Activated CD8-positive, alpha-beta T cell treated with anti-CD3 and anti-CD28 coated beads, Interleukin-2, amount 10 ng/mL, durations not matched to agents 7 days and 5 days (primary cell): ENCODE results near the gene HAO2. TPM values are rescaled to one million over a fixed set of nuclear protein-coding genes. Genes with fewer than 3 reads are reported as not detected.
"Not testable (repeated sequence)": the region's sequence is repeated elsewhere in the genome, so short reads cannot be mapped to it uniquely, and the experiment has no call there.

Experiments used
- ATAC-seq: fragments of 150-1000 bp; cut with Tn5 transposase; one replicate; pipeline ENCODE4 v1.10.0; 2021; ENCODE audit warnings: moderate library complexity
- CTCF ChIA-PET: fragments of 350-600 bp; sonication (Branson Sonifier 250); formaldehyde crosslinking; loops from one replicate; lab custom pipeline; 2021; ENCODE audit warnings: antibody characterized with exemption; lab: Charles Lee
- POLR2A ChIA-PET: fragments of 350-600 bp; sonication (Branson Sonifier 250); formaldehyde crosslinking; loops from one replicate; lab custom pipeline; 2021; ENCODE audit warnings: antibody characterized with exemption; lab: Charles Lee
- DNase-seq: peaks from one replicate; pipeline ENCODE4 v3.0.0-alpha.2; 2020
- H3K27ac Mint-ChIP-seq: one replicate; pipeline ENCODE4 v1.8.0; 2021; ENCODE audit warnings: mild to moderate bottlenecking, mixed read lengths
- H3K27me3 Mint-ChIP-seq: one replicate; pipeline ENCODE4 v1.8.0; 2021; ENCODE audit warnings: low read depth, mixed read lengths
- H3K36me3 Mint-ChIP-seq: one replicate; pipeline ENCODE4 v1.8.0; 2021; ENCODE audit warnings: low read depth, mixed read lengths
- H3K4me1 Mint-ChIP-seq: one replicate; pipeline ENCODE4 v1.8.0; 2021; ENCODE audit warnings: low read depth, mixed read lengths
- H3K4me3 Mint-ChIP-seq: one replicate; pipeline ENCODE4 v1.8.0; 2021; ENCODE audit warnings: mild to moderate bottlenecking, mixed read lengths
- H3K9me3 Mint-ChIP-seq: one replicate; pipeline ENCODE4 v1.8.0; 2022; ENCODE audit warnings: mixed read lengths; ENCODE audit not compliant: insufficient read depth
- total RNA-seq, 2 experiments: library from RNA; stranded (reverse); gene quantifications; one replicate each; pipeline ENCODE4 v1.2.3, GENCODE V29; 2021

Gene HAO2
- total RNA-seq, 2 experiments from 2014 or later: not detected

DNA sequence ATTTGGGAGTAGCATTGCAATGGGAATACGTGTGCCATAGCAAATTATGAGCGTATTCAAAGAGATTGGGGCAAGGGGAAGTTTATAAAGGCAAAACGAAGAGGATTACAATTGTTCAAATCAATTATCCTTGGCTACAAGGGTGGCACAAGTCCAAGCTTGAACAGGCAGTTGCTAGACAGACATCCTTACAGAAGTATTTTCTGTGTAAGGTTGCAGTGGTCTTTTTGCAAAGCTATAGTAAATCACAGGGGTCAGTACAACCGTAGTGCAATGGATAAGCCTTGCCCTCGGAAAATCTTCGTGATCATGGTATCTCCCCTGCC, 37.4 kb upstream of the HAO2 start:
- no peaks in the 10 kb centered on the region for H3K36me3 Mint-ChIP-seq
- POLR2A ChIA-PET: no interaction called here

DNA sequence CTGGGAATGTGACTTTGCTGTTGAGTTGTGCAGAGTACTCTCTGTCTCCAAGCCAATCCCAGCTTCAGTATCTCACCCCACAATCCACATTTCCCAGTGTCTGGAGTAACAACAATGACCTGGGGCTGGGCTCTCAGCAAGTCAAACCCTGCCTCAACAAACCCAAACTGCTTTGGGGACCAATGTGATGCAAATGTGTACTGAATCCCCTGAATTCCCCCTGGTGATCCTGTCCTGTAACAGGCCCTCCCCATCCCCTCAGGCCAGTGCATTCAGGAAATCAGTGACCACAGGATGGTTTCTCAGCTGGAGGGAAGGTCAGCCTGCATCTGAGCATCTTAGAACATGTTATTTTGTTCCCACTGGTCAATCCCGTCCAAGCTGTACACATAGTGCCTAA, 36.7 kb upstream of the HAO2 start:
- DNase-seq (no peak), ATAC-seq (no peak)
- CTCF ChIA-PET: no interaction called here
- POLR2A ChIA-PET: no interaction called here
- no peak overlapping the region for H3K4me3 Mint-ChIP-seq
- peaks cover 9% of the 10 kb centered on the region for H3K4me1 Mint-ChIP-seq
- H3K9me3 Mint-ChIP-seq: no peaks in the 10 kb centered on the region
- no peak overlapping the region for H3K27ac Mint-ChIP-seq
- H3K36me3 Mint-ChIP-seq: no peaks in the 10 kb centered on the region
- H3K27me3 Mint-ChIP-seq: peaks cover 6% of the 10 kb centered on the region

More for the DNA sequence above, 37.4 kb upstream of the HAO2 start:
- no peaks in the 10 kb centered on the region for H3K9me3 Mint-ChIP-seq
- ATAC-seq (no peak), DNase-seq (no peak)
- no peak overlapping the region for H3K4me3 Mint-ChIP-seq
- H3K27me3 Mint-ChIP-seq: peaks cover 5% of the 10 kb centered on the region
- H3K27ac Mint-ChIP-seq: no peak overlapping the region
- CTCF ChIA-PET: no interaction called here
- peaks cover 17% of the 10 kb centered on the region for H3K4me1 Mint-ChIP-seq

- peaks cover 4% of the 10 kb centered on the region for H3K4me1 Mint-ChIP-seq
- H3K27me3 Mint-ChIP-seq: peaks cover 7% of the 10 kb centered on the region
- POLR2A ChIA-PET: no interaction called here
- H3K9me3 Mint-ChIP-seq: no peaks in the 10 kb centered on the region
- ATAC-seq (no peak), DNase-seq (no peak)
- CTCF ChIA-PET: no interaction called here
- no peaks in the 10 kb centered on the region for H3K36me3 Mint-ChIP-seq
- no peak overlapping the region for H3K27ac Mint-ChIP-seq
- no peak overlapping the region for H3K4me3 Mint-ChIP-seq
These were observed 36.0 kb upstream of the HAO2 start for GRCh38 chr1:119332622-119333021.

GRCh38 chr1:119333163-119333896, 35.3 kb upstream of the HAO2 start:
- POLR2A ChIA-PET: no interaction called here
- peaks cover 7% of the 10 kb centered on the region for H3K27me3 Mint-ChIP-seq
- CTCF ChIA-PET: no interaction called here
- no peak overlapping the region for H3K27ac Mint-ChIP-seq
- DNase-seq (no peak), ATAC-seq (no peak)
- no peaks in the 10 kb centered on the region for H3K36me3 Mint-ChIP-seq
- H3K9me3 Mint-ChIP-seq: no peaks in the 10 kb centered on the region
- no peaks in the 10 kb centered on the region for H3K4me1 Mint-ChIP-seq
- no peak overlapping the region for H3K4me3 Mint-ChIP-seq

DNA sequence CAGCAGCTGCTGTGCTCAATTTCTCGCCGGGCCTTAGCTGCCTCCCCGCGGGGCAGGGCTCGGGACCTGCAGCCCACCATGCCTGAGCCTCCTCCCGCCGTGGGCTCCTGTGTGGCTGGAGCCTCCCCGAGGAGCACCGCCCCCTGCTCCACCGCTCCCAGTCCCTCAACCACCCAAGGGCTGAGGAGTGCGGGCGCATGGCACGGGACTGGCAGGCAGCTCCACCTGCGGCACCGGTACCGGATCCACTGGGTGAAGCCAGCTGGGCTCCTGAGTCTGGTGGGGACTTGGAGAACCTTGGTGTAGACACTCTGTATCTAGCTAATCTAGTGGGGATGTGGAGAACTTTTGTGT, 34.7 kb upstream of the HAO2 start:
- POLR2A ChIA-PET, ATAC-seq, H3K36me3 Mint-ChIP-seq, CTCF ChIA-PET, DNase-seq, H3K4me1 Mint-ChIP-seq, H3K27me3 Mint-ChIP-seq, H3K9me3 Mint-ChIP-seq, H3K27ac Mint-ChIP-seq, H3K4me3 Mint-ChIP-seq: not testable (repeated sequence)

GRCh38 chr1:119336848-119337247, 31.7 kb upstream of the HAO2 start:
- ATAC-seq (no peak), DNase-seq (no peak)
- peaks cover 19% of the 10 kb centered on the region for H3K27me3 Mint-ChIP-seq
- no peaks in the 10 kb centered on the region for H3K4me1 Mint-ChIP-seq
- H3K36me3 Mint-ChIP-seq: no peaks in the 10 kb centered on the region
- ChIA-PET POLR2A (no interaction called here), CTCF (no interaction called here)
- H3K4me3 Mint-ChIP-seq: no peak overlapping the region
- no peak overlapping the region for H3K27ac Mint-ChIP-seq
- H3K9me3 Mint-ChIP-seq: no peaks in the 10 kb centered on the region

GRCh38 chr1:119338004-119338403, 30.6 kb upstream of the HAO2 start:
- ChIA-PET CTCF (no interaction called here), POLR2A (no interaction called here)
- DNase-seq: no peak
- Mint-ChIP-seq H3K36me3 (no peaks in the 10 kb centered on the region), H3K9me3 (no peaks in the 10 kb centered on the region), H3K4me3 (no peak overlapping the region), H3K4me1 (no peaks in the 10 kb centered on the region), H3K27ac (no peak overlapping the region), H3K27me3 (peaks cover 22% of the 10 kb centered on the region)
- ATAC-seq: no peak

GRCh38 chr1:119338757-119339156, 29.8 kb upstream of the HAO2 start:
- H3K36me3 Mint-ChIP-seq: no peaks in the 10 kb centered on the region
- H3K27me3 Mint-ChIP-seq: peaks cover 22% of the 10 kb centered on the region
- POLR2A ChIA-PET: no interaction called here

DNA sequence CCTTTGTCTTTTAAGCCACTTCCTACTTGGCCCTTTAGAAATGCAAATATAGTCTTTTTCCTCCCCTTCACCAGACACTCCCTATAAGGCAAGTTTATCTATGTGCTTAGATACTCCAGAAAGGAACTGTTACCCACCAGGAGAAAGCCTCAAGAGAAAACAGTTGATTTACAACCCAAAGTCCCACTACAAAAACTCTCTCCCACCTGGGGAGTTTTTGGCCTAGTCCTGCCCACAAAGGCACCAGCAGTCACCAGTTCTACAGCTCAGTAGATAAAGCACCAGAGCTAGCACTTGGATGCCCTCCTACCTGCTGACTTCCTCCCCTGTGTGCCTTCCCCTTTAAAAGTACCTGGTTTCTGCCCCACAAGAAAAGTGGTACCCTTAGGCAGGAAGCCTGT, 27.7 kb upstream of the HAO2 start:
- ChIA-PET POLR2A (no interaction called here), CTCF (interaction anchor here (0.6 kb wide), 1 partner anchor 27 kb away, joined by 3 read pairs; the partner anchor contains the start of gene HAO2)
- no peaks in the 10 kb centered on the region for H3K4me1 Mint-ChIP-seq
- ATAC-seq: no peak
- DNase-seq: no peak
- H3K27ac Mint-ChIP-seq: no peak overlapping the region
- H3K27me3 Mint-ChIP-seq: peaks cover 25% of the 10 kb centered on the region
- no peaks in the 10 kb centered on the region for H3K9me3 Mint-ChIP-seq
- no peak overlapping the region for H3K4me3 Mint-ChIP-seq
- no peaks in the 10 kb centered on the region for H3K36me3 Mint-ChIP-seq

More at GRCh38 chr1:119338757-119339156, 29.8 kb upstream of the HAO2 start:
- DNase-seq: no peak
- no peaks in the 10 kb centered on the region for H3K4me1 Mint-ChIP-seq
- ATAC-seq: no peak
- H3K27ac Mint-ChIP-seq: no peak overlapping the region
- CTCF ChIA-PET: no interaction called here
- H3K4me3 Mint-ChIP-seq: no peak overlapping the region
- no peaks in the 10 kb centered on the region for H3K9me3 Mint-ChIP-seq

DNA sequence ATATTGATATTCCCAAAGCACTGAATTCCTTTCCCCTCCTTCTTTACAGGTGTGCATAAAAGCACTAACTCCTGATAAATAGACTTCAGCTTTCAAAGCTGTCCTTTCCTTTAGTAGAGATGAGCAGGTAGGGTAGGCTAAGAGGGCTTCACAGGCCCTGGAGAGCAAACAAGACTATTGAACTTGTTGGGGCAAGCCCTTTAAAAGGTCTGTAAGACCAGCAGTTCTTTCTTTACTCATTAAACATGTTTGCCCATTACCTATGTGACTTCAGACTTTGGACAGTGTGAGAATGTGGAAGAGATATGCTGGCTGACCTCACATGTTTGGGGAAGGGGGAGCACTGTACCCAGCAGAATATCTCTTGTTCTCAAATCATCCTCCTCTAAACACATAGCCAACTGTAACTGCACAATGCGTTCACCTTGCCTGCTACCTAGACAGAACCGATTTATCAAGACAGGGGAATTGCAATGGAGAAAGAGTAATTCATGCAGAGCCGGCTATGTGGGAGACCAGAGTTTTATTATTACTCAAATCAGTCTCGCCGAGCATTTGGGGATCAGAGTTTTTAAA, 27.1 kb upstream of the HAO2 start:
- POLR2A ChIA-PET: no interaction called here
- H3K36me3 Mint-ChIP-seq: no peaks in the 10 kb centered on the region
- H3K27ac Mint-ChIP-seq: no peak overlapping the region
- H3K9me3 Mint-ChIP-seq: no peaks in the 10 kb centered on the region
- peaks cover 25% of the 10 kb centered on the region for H3K27me3 Mint-ChIP-seq
- no peak overlapping the region for H3K4me3 Mint-ChIP-seq
- ATAC-seq: no peak
- no peaks in the 10 kb centered on the region for H3K4me1 Mint-ChIP-seq
- no peak for DNase-seq
- CTCF ChIA-PET: no interaction called here

- H3K4me1 Mint-ChIP-seq: peaks cover 9% of the 10 kb centered on the region
- CTCF ChIA-PET: no interaction called here
- no peak for DNase-seq
- no peaks in the 10 kb centered on the region for H3K9me3 Mint-ChIP-seq
- no peak overlapping the region for H3K27ac Mint-ChIP-seq
- H3K36me3 Mint-ChIP-seq: no peaks in the 10 kb centered on the region
- H3K27me3 Mint-ChIP-seq: peaks cover 12% of the 10 kb centered on the region
- POLR2A ChIA-PET: no interaction called here
- H3K4me3 Mint-ChIP-seq: no peak overlapping the region
- no peak for ATAC-seq
These were observed 23.2 kb upstream of the HAO2 start for GRCh38 chr1:119345398-119345797.

DNA sequence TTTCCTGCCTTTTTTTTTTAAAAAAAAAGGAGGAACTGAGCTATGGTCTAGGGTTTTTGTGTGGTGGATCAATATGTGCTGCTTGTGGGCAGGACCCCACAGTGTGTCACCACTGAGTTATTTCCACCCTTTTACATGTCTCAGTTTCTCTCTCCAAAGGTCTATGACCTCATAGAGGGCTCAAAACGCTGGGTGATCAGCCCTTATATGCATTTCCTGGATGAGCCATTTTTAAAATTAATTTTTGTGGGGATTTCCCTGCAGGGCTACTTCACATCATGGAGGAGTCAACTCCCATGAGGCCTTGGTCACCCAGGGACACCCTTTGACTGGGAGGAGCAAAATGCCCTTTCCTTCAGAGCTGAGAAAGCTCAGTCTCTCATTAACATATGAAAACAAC, 20.7 kb upstream of the HAO2 start:
- DNase-seq: no peak
- no peaks in the 10 kb centered on the region for H3K9me3 Mint-ChIP-seq
- no peak overlapping the region for H3K27ac Mint-ChIP-seq
- no peaks in the 10 kb centered on the region for H3K36me3 Mint-ChIP-seq
- ChIA-PET POLR2A (no interaction called here), CTCF (interaction anchor here (1.5 to 1.9 kb wide), 2 partner anchors 19 to 73 kb away, joined by 4 to 6 read pairs; no protein-coding TSS in a partner anchor)
- H3K27me3 Mint-ChIP-seq: peaks cover 12% of the 10 kb centered on the region
- H3K4me1 Mint-ChIP-seq: peaks cover 9% of the 10 kb centered on the region
- no peak overlapping the region for H3K4me3 Mint-ChIP-seq
- ATAC-seq: no peak
